GM12891 (cell line): ENCODE data around the gene MARK1.

Experiments used
- PAX5 ChIP-seq: IDR thresholded peaks from 2 replicates; pipeline ENCODE4 v1.6.1; 2011; ENCODE audit warnings: low read length, moderate library complexity, mild to moderate bottlenecking; ENCODE audit not compliant: insufficient read depth, severe bottlenecking
- POLR2A ChIP-seq: IDR thresholded peaks from 2 replicates; pipeline ENCODE4 v1.6.1; 2011; ENCODE audit warnings: low read depth, low read length, control low read depth
- POLR2AphosphoS5 ChIP-seq: IDR thresholded peaks from 2 replicates; pipeline ENCODE4 v1.6.1; 2011; ENCODE audit warnings: low read depth, low read length, control low read depth
- SPI1 ChIP-seq: IDR thresholded peaks from 2 replicates; pipeline ENCODE4 v1.6.1; 2011; ENCODE audit warnings: low read depth, low read length, control low read depth
- TAF1 ChIP-seq: IDR thresholded peaks from 2 replicates; pipeline ENCODE4 v1.6.1; 2011; ENCODE audit warnings: low read depth, low read length, control low read depth

DNA sequence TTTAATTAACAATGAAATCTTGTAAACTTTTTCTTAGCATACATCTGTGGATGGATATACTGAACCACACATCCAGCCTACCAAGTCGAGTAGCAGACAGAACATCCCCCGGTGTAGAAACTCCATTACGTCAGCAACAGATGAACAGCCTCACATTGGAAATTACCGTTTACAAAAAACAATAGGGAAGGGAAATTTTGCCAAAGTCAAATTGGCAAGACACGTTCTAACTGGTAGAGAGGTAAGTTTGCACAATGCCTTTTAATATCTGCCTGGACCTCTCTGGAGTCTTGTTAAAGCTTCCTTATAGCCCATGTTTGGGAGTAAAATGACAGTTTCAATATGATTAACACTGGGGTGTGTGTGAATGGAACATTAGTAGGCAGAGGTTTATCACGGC lies 51.4 kb downstream of the MARK1 start:
- TF ChIP-seq POLR2A (no peak), POLR2AphosphoS5 (no peak), PAX5 (no peak), TAF1 (no peak), SPI1 (no peak)
